Thyroid gland (tissue), 4 donors: ENCODE data around the gene TPSB2. TPM values are rescaled to one million over a fixed set of nuclear protein-coding genes. Genes with fewer than 3 reads are reported as not detected.

Experiments
- DNase-seq, 2 donors: peaks; one replicate each; pipeline ENCODE4 v3.0.0-alpha.2; 2019
- H3K27ac ChIP-seq, 3 donors: fragments of 200-600 bp; sonication (generic); 1 replicate in 2 of 3; 2 replicates in 1 of 3; pipeline ENCODE4 v1.5.1; 2016 to 2019; ENCODE audit warnings: mild to moderate bottlenecking in 1 of 3, moderate library complexity in 1 of 3
- H3K27me3 ChIP-seq: fragments of 200-600 bp; sonication (generic); one replicate; pipeline ENCODE4 v1.5.1; 2019
- H3K36me3 ChIP-seq, 2 donors: fragments of 200-600 bp; sonication (generic); one replicate each; pipeline ENCODE4 v1.5.1; 2016 to 2019
- H3K4me1 ChIP-seq, 2 donors: fragments of 200-600 bp; sonication (generic); one replicate each; pipeline ENCODE4 v1.5.1; 2017 to 2019
- H3K4me3 ChIP-seq, 3 donors: fragments of 200-600 bp; sonication (generic); replicated peaks in 1 of 3; 1 replicate in 2 of 3; 2 replicates in 1 of 3; pipeline ENCODE4 v1.5.1; 2016; ENCODE audit warnings: mild to moderate bottlenecking in 1 of 3
- H3K9me3 ChIP-seq: fragments of 200-600 bp; sonication (generic); one replicate; pipeline ENCODE4 v1.5.1; 2017
- CTCF ChIP-seq, 6 experiments: fragments of 200-600 bp in 3 of 6; fragments of 450-650 bp in 3 of 6; sonication (generic) in 3 of 6; IDR thresholded peaks; one replicate each; pipeline ENCODE4 v1.5.1; 2016 to 2019; ENCODE audit warnings: antibody characterized with exemption in 6 of 6, mild to moderate bottlenecking in 2 of 6, inconsistent platforms in 1 of 6, moderate library complexity in 1 of 6
- POLR2A ChIP-seq, 2 donors: fragments of 450-650 bp; IDR thresholded peaks; one replicate each; pipeline ENCODE4 v1.6.1; 2017; ENCODE audit warnings: antibody characterized with exemption in 2 of 2, mild to moderate bottlenecking in 2 of 2, moderate library complexity in 1 of 2
- WGBS, 2 donors: methylation state at CpG; one replicate each; pipeline ENCODE4 v1.1.5; 2017; 5-methylcytosine and 5-hydroxymethylcytosine counted together
- intact Hi-C: fragments of 100-400 bp; cut with DNase I; formaldehyde crosslinking; loops from one replicate; pipeline ENCODE4 v1.15.1; 2023
- total RNA-seq, 4 donors: library from RNA; depleted of rRNA; stranded (reverse); fragments of >200 nt; gene quantifications; one replicate each; pipeline ENCODE4 v1.2.3, GENCODE V29; 2016

Gene TPSB2
- total RNA-seq, 4 donors from 2014 or later = 1.1 to 16.6 (median 11.9) TPM; not detected in 1

GRCh38 chr16:1210461-1210860 is 19.5 kb downstream of the TPSB2 start:
- Histone ChIP-seq H3K36me3 (no peaks in the 10 kb centered on the region), H3K27me3 (no peaks in the 10 kb centered on the region)
- TF ChIP-seq POLR2A (IDR thresholded peaks at IDR 0.05) (no peak), CTCF (IDR thresholded peaks at IDR 0.05) (no peak)

GRCh38 chr16:1209081-1209480 is 20.9 kb downstream of the TPSB2 start:
- intact Hi-C loops = no loop called here
- whole genome bisulfite sequencing, 2 donors = 95% methylated on average over 28 to 37 of the region's 43 CpGs
- no peak for DNase-seq
- no peaks in the 10 kb centered on the region for H3K27me3 ChIP-seq
- no peak overlapping the region for H3K4me3 ChIP-seq
- no peak overlapping the region for H3K27ac ChIP-seq
- H3K9me3 ChIP-seq = no peaks in the 10 kb centered on the region
- H3K4me1 ChIP-seq = no peaks in the 10 kb centered on the region
- no peaks in the 10 kb centered on the region for H3K36me3 ChIP-seq
- TF ChIP-seq POLR2A (IDR thresholded peaks at IDR 0.05) (no peak), CTCF (IDR thresholded peaks at IDR 0.05) (no peak)

More at GRCh38 chr16:1210461-1210860, 19.5 kb downstream of the TPSB2 start:
- DNase-seq = no peak
- Histone ChIP-seq H3K27ac (no peak overlapping the region), H3K9me3 (no peaks in the 10 kb centered on the region), H3K4me1 (no peaks in the 10 kb centered on the region), H3K4me3 (no peak overlapping the region)
- intact Hi-C loops = no loop called here
- 86 to 97% methylated on average over 14 to 17 of the region's 23 CpGs for WGBS, 2 donors

GRCh38 chr16:1208239-1208830 is 21.6 kb downstream of the TPSB2 start:
- no peak for TF ChIP-seq CTCF (IDR thresholded peaks at IDR 0.05)
- no peak for TF ChIP-seq POLR2A (IDR thresholded peaks at IDR 0.05)
- H3K36me3 ChIP-seq = no peaks in the 10 kb centered on the region
- intact Hi-C loops = no loop called here
- H3K4me1 ChIP-seq = no peaks in the 10 kb centered on the region
- H3K4me3 ChIP-seq = no peak overlapping the region
- H3K9me3 ChIP-seq = no peaks in the 10 kb centered on the region
- H3K27me3 ChIP-seq = no peaks in the 10 kb centered on the region
- no peak for DNase-seq
- no peak overlapping the region for H3K27ac ChIP-seq
- 85 to 95% methylated on average over 14 to 21 of the region's 22 CpGs for WGBS, 2 donors

GRCh38 chr16:1206786-1207185 is 23.2 kb downstream of the TPSB2 start:
- Histone ChIP-seq H3K4me3 (no peak overlapping the region), H3K4me1 (no peaks in the 10 kb centered on the region), H3K27me3 (no peaks in the 10 kb centered on the region), H3K36me3 (no peaks in the 10 kb centered on the region), H3K9me3 (no peaks in the 10 kb centered on the region), H3K27ac (no peak overlapping the region)
- intact Hi-C loops = no loop called here
- no peak for DNase-seq
- 86 to 89% methylated on average over 8 to 16 of the region's 16 CpGs for WGBS, 2 donors
- no peak for TF ChIP-seq POLR2A (IDR thresholded peaks at IDR 0.05)

GRCh38 chr16:1206326-1206725 is 23.7 kb downstream of the TPSB2 start:
- TF ChIP-seq CTCF (IDR thresholded peaks at IDR 0.05) (no peak), POLR2A (IDR thresholded peaks at IDR 0.05) (no peak)
- Histone ChIP-seq H3K27ac (no peak overlapping the region), H3K9me3 (no peaks in the 10 kb centered on the region), H3K4me3 (no peak overlapping the region), H3K4me1 (no peaks in the 10 kb centered on the region), H3K36me3 (no peaks in the 10 kb centered on the region), H3K27me3 (no peaks in the 10 kb centered on the region)
- no peak for DNase-seq
- 80 to 83% methylated on average over 8 to 9 of the region's 9 CpGs for WGBS, 2 donors
- intact Hi-C loops = no loop called here
